ENCODE data around the gene CCDC91.

- TF ChIP-seq EZH2 (IDR thresholded peaks at IDR 0.05) (no peak), POLR2AphosphoS5 (IDR thresholded peaks at IDR 0.05; ENCODE audit: borderline replicate concordance, low read depth, low read length) (no peak), FOXP2 (optimal IDR thresholded peaks at IDR 0.05; ENCODE audit: control extremely low read depth, extremely low read length, insufficient read depth) (no peak)
Observed at GRCh38 chr12:28457785-28458184, 267.5 kb downstream of the CCDC91 start.
